ENCODE measurements around the gene GNAI1. TPM values are rescaled to one million over a fixed set of nuclear protein-coding genes. Genes with fewer than 3 reads are reported as not detected.

GNAI1 gene
- total and polyA plus RNA-seq, 4 donors, result 8.9 to 38.7 (median 20.9) TPM

GRCh38 chr7:80142853-80143580 lies 8.4 kb downstream of the GNAI1 start (continued):
- TF ChIP-seq MAX (IDR thresholded peaks at IDR 0.05), result no peak
- no peak for TF ChIP-seq HNF4A (conservative IDR thresholded peaks at IDR 0.05)
- no peak for TF ChIP-seq GABPA (IDR thresholded peaks at IDR 0.05 in 1 of 2, conservative IDR thresholded peaks at IDR 0.05 in 1 of 2)

GRCh38 chr7:80145780-80146422 lies 11.3 kb downstream of the GNAI1 start:
- H3K27ac ChIP-seq (ENCODE audit: low read depth in 1 of 2, low read length in 2 of 2), result no peak overlapping the region
- no peak overlapping the region for H3K9ac ChIP-seq (ENCODE audit: low read depth in 1 of 2, low read length in 2 of 2)
- no peaks in the 10 kb centered on the region for H3K27me3 ChIP-seq (ENCODE audit: control insufficient read depth in 4 of 4, insufficient read depth in 4 of 4, low read length in 3 of 4)
- H3K4me1 ChIP-seq (ENCODE audit: control insufficient read depth in 4 of 4, insufficient read depth in 4 of 4, low read length in 3 of 4), result peaks cover 5 to 20% (median 14%) of the 10 kb centered on the region in 4 donors
- TF ChIP-seq EGR1 (IDR thresholded peaks at IDR 0.05; ENCODE audit: low read depth in 2 of 2), result no peak
- TF ChIP-seq MAX (IDR thresholded peaks at IDR 0.05), result no peak
- TF ChIP-seq CTCF (IDR thresholded peaks at IDR 0.05; ENCODE audit: low read depth, low read length, missing input control), result no peak
- no peak for TF ChIP-seq JUND (IDR thresholded peaks at IDR 0.05)
- no peak for TF ChIP-seq ZBTB33 (IDR thresholded peaks at IDR 0.05)
- TF ChIP-seq SP1 (IDR thresholded peaks at IDR 0.05), result no peak
- TF ChIP-seq, protein P1, sequence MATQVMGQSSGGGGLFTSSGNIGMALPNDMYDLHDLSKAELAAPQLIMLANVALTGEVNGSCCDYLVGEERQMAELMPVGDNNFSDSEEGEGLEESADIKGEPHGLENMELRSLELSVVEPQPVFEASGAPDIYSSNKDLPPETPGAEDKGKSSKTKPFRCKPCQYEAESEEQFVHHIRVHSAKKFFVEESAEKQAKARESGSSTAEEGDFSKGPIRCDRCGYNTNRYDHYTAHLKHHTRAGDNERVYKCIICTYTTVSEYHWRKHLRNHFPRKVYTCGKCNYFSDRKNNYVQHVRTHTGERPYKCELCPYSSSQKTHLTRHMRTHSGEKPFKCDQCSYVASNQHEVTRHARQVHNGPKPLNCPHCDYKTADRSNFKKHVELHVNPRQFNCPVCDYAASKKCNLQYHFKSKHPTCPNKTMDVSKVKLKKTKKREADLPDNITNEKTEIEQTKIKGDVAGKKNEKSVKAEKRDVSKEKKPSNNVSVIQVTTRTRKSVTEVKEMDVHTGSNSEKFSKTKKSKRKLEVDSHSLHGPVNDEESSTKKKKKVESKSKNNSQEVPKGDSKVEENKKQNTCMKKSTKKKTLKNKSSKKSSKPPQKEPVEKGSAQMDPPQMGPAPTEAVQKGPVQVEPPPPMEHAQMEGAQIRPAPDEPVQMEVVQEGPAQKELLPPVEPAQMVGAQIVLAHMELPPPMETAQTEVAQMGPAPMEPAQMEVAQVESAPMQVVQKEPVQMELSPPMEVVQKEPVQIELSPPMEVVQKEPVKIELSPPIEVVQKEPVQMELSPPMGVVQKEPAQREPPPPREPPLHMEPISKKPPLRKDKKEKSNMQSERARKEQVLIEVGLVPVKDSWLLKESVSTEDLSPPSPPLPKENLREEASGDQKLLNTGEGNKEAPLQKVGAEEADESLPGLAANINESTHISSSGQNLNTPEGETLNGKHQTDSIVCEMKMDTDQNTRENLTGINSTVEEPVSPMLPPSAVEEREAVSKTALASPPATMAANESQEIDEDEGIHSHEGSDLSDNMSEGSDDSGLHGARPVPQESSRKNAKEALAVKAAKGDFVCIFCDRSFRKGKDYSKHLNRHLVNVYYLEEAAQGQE (IDR thresholded peaks at IDR 0.05), result no peak
- no peak for TF ChIP-seq RXRA (IDR thresholded peaks at IDR 0.05)
- TF ChIP-seq HNF4G (IDR thresholded peaks at IDR 0.05), result no peak
- no peak for TF ChIP-seq FOXA1 (IDR thresholded peaks at IDR 0.05)
- TF ChIP-seq HNF4A (conservative IDR thresholded peaks at IDR 0.05), result no peak
- no peak for TF ChIP-seq TAF1 (conservative IDR thresholded peaks at IDR 0.05)
- no peak for TF ChIP-seq YY1 (IDR thresholded peaks at IDR 0.05)
- no peak for TF ChIP-seq FOXA2 (IDR thresholded peaks at IDR 0.05)
- no peak for TF ChIP-seq NR2F2 (IDR thresholded peaks at IDR 0.05)
- TF ChIP-seq ATF3 (IDR thresholded peaks at IDR 0.05), result no peak
- TF ChIP-seq GABPA (IDR thresholded peaks at IDR 0.05 in 1 of 2, conservative IDR thresholded peaks at IDR 0.05 in 1 of 2), result no peak
- no peak for TF ChIP-seq RAD21 (IDR thresholded peaks at IDR 0.05)
- DNase-seq (ENCODE audit: low spot score), result no peak
- H3K4me3 ChIP-seq (ENCODE audit: low read depth in 1 of 3, low read length in 3 of 3), result no peak overlapping the region
- WGBS, result 71% methylated on average over 3 of the region's 3 CpGs
- H3K9me3 ChIP-seq (ENCODE audit: control insufficient read depth in 4 of 4, low read length in 3 of 4), result no peaks in the 10 kb centered on the region
- H3K36me3 ChIP-seq (ENCODE audit: control insufficient read depth in 4 of 4, insufficient read depth in 3 of 4, low read depth in 1 of 4, low read length in 3 of 4), result no peaks in the 10 kb centered on the region
